Panc1 (cell line): ENCODE data around the gene SSR1.
"Not testable (repeated sequence)": the region's sequence is repeated elsewhere in the genome, so short reads cannot be mapped to it uniquely, and the experiment has no call there.

Source experiments
- CTCF ChIP-seq: fragments of 450-650 bp; IDR thresholded peaks from 2 replicates; pipeline ENCODE4 v1.5.1; 2017; ENCODE audit warnings: mild to moderate bottlenecking
- POLR2AphosphoS5 ChIP-seq: IDR thresholded peaks from 2 replicates; pipeline ENCODE4 v1.6.1; 2012; ENCODE audit warnings: mild to moderate bottlenecking, low read depth, low read length, moderate library complexity

- TF ChIP-seq CTCF, POLR2AphosphoS5: not testable (repeated sequence)
These were observed 37.6 kb upstream of the SSR1 start for GRCh38 chr6:7350591-7350990.
